Measurements from ENCODE around the gene KLHL9.

KLHL9 gene

GRCh38 chr9:21336457-21336856 lies 1.3 kb upstream of the KLHL9 start:
- TF ChIP-seq JUND (IDR thresholded peaks at IDR 0.05; ENCODE audit: low read depth) = no peak
- in situ Hi-C loops (cut with HindIII; ENCODE audit: low pct_unique_long_range_greater_than_20kb, low sequenced_read_pairs) = no loop called here
- DNase-seq (ENCODE audit: low read depth in 1 of 2, low spot score in 1 of 2) = peak in 1 of 2 experiments; percentile 26

GRCh38 chr9:21333226-21333625 lies 2.0 kb downstream of the KLHL9 start:
- in situ Hi-C loops (cut with HindIII; ENCODE audit: low pct_unique_long_range_greater_than_20kb, low sequenced_read_pairs) = no loop called here
- TF ChIP-seq JUND (IDR thresholded peaks at IDR 0.05; ENCODE audit: low read depth) = no peak
- no peak for DNase-seq (ENCODE audit: low read depth in 1 of 2, low spot score in 1 of 2)

GRCh38 chr9:21331676-21332402 lies 3.4 kb downstream of the KLHL9 start:
- no peak for TF ChIP-seq JUND (IDR thresholded peaks at IDR 0.05; ENCODE audit: low read depth)
- in situ Hi-C loops (cut with HindIII; ENCODE audit: low pct_unique_long_range_greater_than_20kb, low sequenced_read_pairs) = no loop called here
- no peak for DNase-seq (ENCODE audit: low read depth in 1 of 2, low spot score in 1 of 2)

GRCh38 chr9:21326526-21327139 lies 8.6 kb downstream of the KLHL9 start:
- DNase-seq (ENCODE audit: low read depth in 1 of 2, low spot score in 1 of 2) = peak in 1 of 2 experiments; percentile 51
- no peak for TF ChIP-seq JUND (IDR thresholded peaks at IDR 0.05; ENCODE audit: low read depth)
- in situ Hi-C loops (cut with HindIII; ENCODE audit: low pct_unique_long_range_greater_than_20kb, low sequenced_read_pairs) = no loop called here

DNA sequence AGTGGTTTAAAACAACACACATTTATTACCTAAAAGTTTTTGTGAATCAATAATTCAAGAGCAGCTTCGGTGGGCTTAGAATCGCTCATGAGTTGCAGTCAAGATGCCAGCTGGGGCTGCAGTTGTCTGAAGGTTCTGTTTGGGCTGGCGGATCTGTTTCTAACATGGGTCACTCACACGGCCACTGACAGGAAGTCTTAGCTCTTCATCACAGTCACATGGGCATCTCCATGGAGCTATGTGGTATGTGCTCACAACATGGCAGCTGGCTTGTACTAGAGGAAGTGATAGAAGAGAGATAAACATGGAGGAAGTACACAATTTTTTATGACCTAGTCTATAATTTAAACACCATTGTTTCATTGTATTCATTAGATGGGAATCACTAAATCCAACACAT lies 11.2 kb downstream of the KLHL9 start:
- no peak for TF ChIP-seq JUND (IDR thresholded peaks at IDR 0.05; ENCODE audit: low read depth)
- in situ Hi-C loops (cut with HindIII; ENCODE audit: low pct_unique_long_range_greater_than_20kb, low sequenced_read_pairs) = no loop called here
- DNase-seq (ENCODE audit: low read depth in 1 of 2, low spot score in 1 of 2) = no peak

DNA sequence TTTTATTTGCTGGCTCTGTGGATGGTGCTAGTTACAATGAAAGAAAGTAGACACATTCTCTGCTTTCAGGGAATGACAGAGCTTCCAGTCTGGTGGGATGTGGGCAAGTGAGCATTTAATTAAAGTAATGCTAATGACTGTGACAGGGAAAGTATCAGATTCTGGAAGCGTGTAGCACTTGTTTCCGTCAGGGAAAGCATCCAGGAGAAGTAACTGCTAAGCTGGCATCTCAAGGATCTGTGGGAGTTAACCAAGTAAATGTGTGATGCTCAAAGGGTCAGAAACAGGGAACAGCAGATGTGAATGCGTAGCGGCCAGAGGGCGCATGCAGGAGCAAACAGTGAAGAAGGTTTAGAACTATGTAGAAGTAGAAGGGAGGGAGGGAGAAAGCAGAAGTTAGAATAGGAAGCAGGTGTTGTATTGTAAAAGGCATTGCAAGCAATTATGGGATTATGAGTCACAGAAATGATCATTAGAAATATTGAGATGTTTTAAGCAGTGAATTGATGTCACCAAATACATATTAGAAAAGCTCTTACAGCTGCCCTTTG lies 12.2 kb downstream of the KLHL9 start:
- in situ Hi-C loops (cut with HindIII; ENCODE audit: low pct_unique_long_range_greater_than_20kb, low sequenced_read_pairs) = no loop called here
- TF ChIP-seq JUND (IDR thresholded peaks at IDR 0.05; ENCODE audit: low read depth) = no peak
- peak in 1 of 2 experiments; percentile 34 for DNase-seq (ENCODE audit: low read depth in 1 of 2, low spot score in 1 of 2)

GRCh38 chr9:21320465-21320864 lies 14.7 kb downstream of the KLHL9 start:
- TF ChIP-seq JUND (IDR thresholded peaks at IDR 0.05; ENCODE audit: low read depth) = no peak
- in situ Hi-C loops (cut with HindIII; ENCODE audit: low pct_unique_long_range_greater_than_20kb, low sequenced_read_pairs) = no loop called here
- DNase-seq (ENCODE audit: low read depth in 1 of 2, low spot score in 1 of 2) = no peak

DNA sequence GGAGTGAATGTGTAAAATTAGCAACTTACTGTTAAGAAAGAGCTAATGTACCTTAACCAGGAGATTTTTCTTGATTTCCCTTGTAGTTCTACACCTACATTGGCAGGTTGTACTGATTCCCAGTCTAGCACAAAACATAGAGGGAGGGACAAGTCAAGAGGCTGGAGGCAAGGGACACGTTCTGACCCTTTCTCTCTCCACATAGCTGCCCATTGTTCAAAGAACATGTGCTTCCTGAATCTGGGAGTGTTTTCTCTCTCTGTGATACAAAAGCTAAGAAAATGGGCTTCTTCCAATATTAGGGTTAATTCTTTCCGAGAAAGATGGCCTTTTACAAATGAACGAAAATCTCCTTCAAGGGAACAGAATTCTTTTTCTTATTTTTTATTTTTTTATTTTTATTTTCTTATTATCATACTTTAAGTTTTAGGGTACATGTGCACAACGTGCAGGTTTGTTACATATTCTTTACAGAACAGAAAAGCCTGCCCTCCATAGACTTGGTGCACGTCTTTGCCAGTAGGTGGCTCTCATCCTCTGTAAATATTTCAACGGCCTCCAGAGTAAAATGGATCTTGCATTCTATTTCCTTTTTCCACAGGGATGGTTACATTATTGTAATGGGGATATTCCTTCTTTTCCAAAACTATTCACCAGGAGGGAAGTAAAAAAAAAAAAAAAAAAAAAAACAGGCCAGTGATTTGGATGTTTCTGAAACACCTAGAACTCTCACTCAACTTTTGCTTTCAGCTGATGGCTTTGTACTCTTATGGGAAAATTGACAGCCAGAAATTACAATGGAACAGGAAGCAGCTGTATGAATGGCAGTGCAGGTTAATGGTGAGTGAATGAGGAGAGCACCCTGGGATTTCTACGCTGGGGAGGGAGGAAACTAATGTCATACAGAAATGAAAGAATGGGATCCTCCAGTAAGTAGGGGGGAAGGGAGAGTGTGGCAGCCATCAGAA lies 17.0 kb downstream of the KLHL9 start:
- in situ Hi-C loops (cut with HindIII; ENCODE audit: low pct_unique_long_range_greater_than_20kb, low sequenced_read_pairs) = no loop called here
- TF ChIP-seq JUND (IDR thresholded peaks at IDR 0.05; ENCODE audit: low read depth) = no peak
- peak in 1 of 2 experiments; percentile 64 for DNase-seq (ENCODE audit: low read depth in 1 of 2, low spot score in 1 of 2)

DNA sequence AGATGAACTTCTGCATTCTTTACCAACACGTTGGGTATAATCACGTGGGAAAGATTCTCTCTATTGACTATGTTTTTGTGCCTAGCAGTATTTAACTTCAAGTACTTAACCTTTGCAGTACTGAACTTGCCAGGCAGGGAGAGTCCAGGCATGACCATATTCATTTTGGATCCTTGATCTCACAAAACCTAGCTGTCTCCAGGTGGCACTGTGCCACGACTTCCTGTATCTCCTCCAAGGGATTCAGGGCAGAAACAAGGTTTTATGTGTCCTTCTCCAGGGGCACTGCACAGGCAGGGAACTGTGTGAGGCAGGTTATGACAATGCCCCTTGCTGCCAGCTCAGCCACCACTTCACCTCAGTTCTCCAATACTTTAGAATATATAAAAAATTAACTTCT lies 18.3 kb downstream of the KLHL9 start:
- no peak for TF ChIP-seq JUND (IDR thresholded peaks at IDR 0.05; ENCODE audit: low read depth)
- peak in 1 of 2 experiments; percentile 43 for DNase-seq (ENCODE audit: low read depth in 1 of 2, low spot score in 1 of 2)
- in situ Hi-C loops (cut with HindIII; ENCODE audit: low pct_unique_long_range_greater_than_20kb, low sequenced_read_pairs) = no loop called here

DNA sequence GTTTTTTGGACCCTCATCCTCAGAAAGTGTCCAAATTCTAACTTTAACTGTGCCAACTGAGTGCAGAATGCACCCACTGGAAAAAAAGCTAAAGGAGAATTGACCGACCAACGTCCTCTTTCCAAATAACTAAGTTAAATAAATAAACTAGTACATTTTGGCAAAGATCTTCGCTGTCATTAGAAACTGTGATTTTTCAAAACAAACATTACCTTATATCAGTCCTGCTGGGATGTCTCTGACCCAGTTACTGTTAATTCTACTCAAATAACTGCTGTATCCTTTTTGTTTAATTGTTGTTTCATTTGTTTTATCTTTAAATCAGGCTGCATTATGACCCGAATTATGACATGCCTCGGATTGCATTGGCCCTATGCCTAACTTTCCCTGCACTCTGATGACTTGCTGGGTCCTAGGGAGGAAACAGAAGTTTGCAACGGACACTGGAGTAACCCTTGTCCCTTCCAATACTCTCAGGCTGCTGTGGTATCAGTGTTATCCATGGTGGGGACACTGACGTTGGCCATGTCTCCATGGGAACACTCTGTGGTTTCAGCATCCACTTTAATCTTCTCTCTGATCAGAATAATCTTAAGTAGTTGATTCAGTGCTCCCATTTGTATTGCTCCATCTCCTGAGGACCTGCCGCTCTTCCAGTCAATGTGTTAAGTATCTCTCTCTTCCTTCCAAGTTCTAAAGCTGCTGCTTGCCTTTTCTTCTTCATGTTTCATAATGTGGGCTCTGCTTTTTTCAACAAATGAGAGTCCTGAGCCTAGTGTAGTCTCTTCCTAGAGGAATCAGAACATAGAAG lies 19.0 kb downstream of the KLHL9 start:
- DNase-seq (ENCODE audit: low read depth in 1 of 2, low spot score in 1 of 2) = peak in 1 of 2 experiments; percentile 22
- in situ Hi-C loops (cut with HindIII; ENCODE audit: low pct_unique_long_range_greater_than_20kb, low sequenced_read_pairs) = no loop called here
- TF ChIP-seq JUND (IDR thresholded peaks at IDR 0.05; ENCODE audit: low read depth) = no peak

DNA sequence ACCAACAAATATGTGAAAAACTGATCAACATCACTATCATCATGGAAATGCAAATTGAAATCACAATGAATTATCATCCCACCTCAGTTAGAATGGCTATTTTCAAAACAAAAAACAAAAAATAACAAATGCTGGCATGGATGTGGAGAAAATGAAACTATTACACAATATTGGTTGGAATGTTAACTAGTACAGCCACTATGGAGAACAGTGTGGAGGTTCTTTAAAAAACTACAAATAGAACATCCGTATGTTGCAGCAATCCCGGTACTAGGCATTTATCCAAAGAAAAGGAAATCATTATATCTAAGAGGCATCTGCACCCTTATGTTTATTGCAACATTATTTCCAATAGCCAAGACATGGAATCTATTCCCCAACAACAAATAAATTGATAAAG lies 21.1 kb downstream of the KLHL9 start:
- in situ Hi-C loops (cut with HindIII; ENCODE audit: low pct_unique_long_range_greater_than_20kb, low sequenced_read_pairs) = no loop called here
- no peak for DNase-seq (ENCODE audit: low read depth in 1 of 2, low spot score in 1 of 2)
- TF ChIP-seq JUND (IDR thresholded peaks at IDR 0.05; ENCODE audit: low read depth) = no peak

GRCh38 chr9:21311889-21312288 lies 23.3 kb downstream of the KLHL9 start:
- in situ Hi-C loops (cut with HindIII; ENCODE audit: low pct_unique_long_range_greater_than_20kb, low sequenced_read_pairs) = no loop called here
- no peak for TF ChIP-seq JUND (IDR thresholded peaks at IDR 0.05; ENCODE audit: low read depth)
- DNase-seq (ENCODE audit: low read depth in 1 of 2, low spot score in 1 of 2) = no peak

Measured in T47D (cell line).